Thyroid gland (tissue), 4 donors: ENCODE measurements around the gene ZGRF1. TPM values are rescaled to one million over a fixed set of nuclear protein-coding genes. Genes with fewer than 3 reads are reported as not detected.
"Not testable (repeated sequence)": the region's sequence is repeated elsewhere in the genome, so short reads cannot be mapped to it uniquely, and the experiment has no call there.

Source experiments
- DNase-seq, 2 donors: peaks; one replicate each; pipeline ENCODE4 v3.0.0-alpha.2; 2019
- H3K27ac ChIP-seq, 3 donors: fragments of 200-600 bp; sonication (generic); 1 replicate in 2 of 3; 2 replicates in 1 of 3; pipeline ENCODE4 v1.5.1; 2016 to 2019; ENCODE audit warnings: mild to moderate bottlenecking in 1 of 3, moderate library complexity in 1 of 3
- H3K27me3 ChIP-seq: fragments of 200-600 bp; sonication (generic); one replicate; pipeline ENCODE4 v1.5.1; 2019
- H3K36me3 ChIP-seq, 2 donors: fragments of 200-600 bp; sonication (generic); one replicate each; pipeline ENCODE4 v1.5.1; 2016 to 2019
- H3K4me1 ChIP-seq, 2 donors: fragments of 200-600 bp; sonication (generic); one replicate each; pipeline ENCODE4 v1.5.1; 2017 to 2019
- H3K4me3 ChIP-seq, 3 donors: fragments of 200-600 bp; sonication (generic); replicated peaks in 1 of 3; 1 replicate in 2 of 3; 2 replicates in 1 of 3; pipeline ENCODE4 v1.5.1; 2016; ENCODE audit warnings: mild to moderate bottlenecking in 1 of 3
- H3K9me3 ChIP-seq: fragments of 200-600 bp; sonication (generic); one replicate; pipeline ENCODE4 v1.5.1; 2017
- POLR2A ChIP-seq, 2 donors: fragments of 450-650 bp; IDR thresholded peaks; one replicate each; pipeline ENCODE4 v1.6.1; 2017; ENCODE audit warnings: antibody characterized with exemption in 2 of 2, mild to moderate bottlenecking in 2 of 2, moderate library complexity in 1 of 2
- WGBS, 2 donors: methylation state at CpG; one replicate each; pipeline ENCODE4 v1.1.5; 2017; 5-methylcytosine and 5-hydroxymethylcytosine counted together
- intact Hi-C: fragments of 100-400 bp; cut with DNase I; formaldehyde crosslinking; loops from one replicate; pipeline ENCODE4 v1.15.1; 2023
- total RNA-seq, 4 donors: library from RNA; depleted of rRNA; stranded (reverse); fragments of >200 nt; gene quantifications; one replicate each; pipeline ENCODE4 v1.2.3, GENCODE V29; 2016
- TF ChIP-seq, protein P1 (sequence below), 6 experiments: fragments of 200-600 bp in 3 of 6; fragments of 450-650 bp in 3 of 6; sonication (generic) in 3 of 6; IDR thresholded peaks; one replicate each; pipeline ENCODE4 v1.5.1; 2016 to 2019; ENCODE audit warnings: antibody characterized with exemption in 6 of 6, mild to moderate bottlenecking in 2 of 6, inconsistent platforms in 1 of 6, moderate library complexity in 1 of 6

The ZGRF1 gene
- total RNA-seq, 4 donors from 2014 or later = 5.2 to 9.0 (median 6.5) TPM

DNA sequence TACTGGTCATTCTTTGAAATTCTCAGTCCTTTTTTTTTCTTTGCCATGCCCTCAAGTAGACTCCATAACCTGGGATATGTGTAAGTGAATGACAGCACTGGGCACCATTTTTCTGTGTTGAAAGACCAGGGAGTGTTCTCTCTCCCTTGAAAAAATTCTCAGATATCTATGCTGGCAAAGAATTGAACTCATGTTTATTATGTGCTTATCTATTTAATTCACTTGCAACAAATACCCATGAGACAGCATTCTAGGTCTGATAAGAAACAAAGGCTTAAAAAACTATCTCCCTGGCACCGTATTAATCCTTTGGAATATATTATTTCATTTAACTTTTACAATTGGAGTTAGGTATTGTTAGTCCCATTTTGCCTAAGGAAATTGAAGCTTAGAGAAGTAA, 37.0 kb upstream of the ZGRF1 start:
- DNase-seq = no peak
- WGBS, 2 donors = 70 to 84% methylated on average over 1 of the region's 1 CpG
- intact Hi-C loops = no loop called here
- TF ChIP-seq, protein P1, sequence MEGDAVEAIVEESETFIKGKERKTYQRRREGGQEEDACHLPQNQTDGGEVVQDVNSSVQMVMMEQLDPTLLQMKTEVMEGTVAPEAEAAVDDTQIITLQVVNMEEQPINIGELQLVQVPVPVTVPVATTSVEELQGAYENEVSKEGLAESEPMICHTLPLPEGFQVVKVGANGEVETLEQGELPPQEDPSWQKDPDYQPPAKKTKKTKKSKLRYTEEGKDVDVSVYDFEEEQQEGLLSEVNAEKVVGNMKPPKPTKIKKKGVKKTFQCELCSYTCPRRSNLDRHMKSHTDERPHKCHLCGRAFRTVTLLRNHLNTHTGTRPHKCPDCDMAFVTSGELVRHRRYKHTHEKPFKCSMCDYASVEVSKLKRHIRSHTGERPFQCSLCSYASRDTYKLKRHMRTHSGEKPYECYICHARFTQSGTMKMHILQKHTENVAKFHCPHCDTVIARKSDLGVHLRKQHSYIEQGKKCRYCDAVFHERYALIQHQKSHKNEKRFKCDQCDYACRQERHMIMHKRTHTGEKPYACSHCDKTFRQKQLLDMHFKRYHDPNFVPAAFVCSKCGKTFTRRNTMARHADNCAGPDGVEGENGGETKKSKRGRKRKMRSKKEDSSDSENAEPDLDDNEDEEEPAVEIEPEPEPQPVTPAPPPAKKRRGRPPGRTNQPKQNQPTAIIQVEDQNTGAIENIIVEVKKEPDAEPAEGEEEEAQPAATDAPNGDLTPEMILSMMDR (IDR thresholded peaks at IDR 0.05) = no peak
- TF ChIP-seq POLR2A (IDR thresholded peaks at IDR 0.05) = no peak
- Histone ChIP-seq H3K4me3 (no peak overlapping the region), H3K36me3 (no peaks in the 10 kb centered on the region), H3K4me1 (no peaks in the 10 kb centered on the region), H3K27me3 (no peaks in the 10 kb centered on the region), H3K27ac (no peak overlapping the region), H3K9me3 (no peaks in the 10 kb centered on the region)

DNA sequence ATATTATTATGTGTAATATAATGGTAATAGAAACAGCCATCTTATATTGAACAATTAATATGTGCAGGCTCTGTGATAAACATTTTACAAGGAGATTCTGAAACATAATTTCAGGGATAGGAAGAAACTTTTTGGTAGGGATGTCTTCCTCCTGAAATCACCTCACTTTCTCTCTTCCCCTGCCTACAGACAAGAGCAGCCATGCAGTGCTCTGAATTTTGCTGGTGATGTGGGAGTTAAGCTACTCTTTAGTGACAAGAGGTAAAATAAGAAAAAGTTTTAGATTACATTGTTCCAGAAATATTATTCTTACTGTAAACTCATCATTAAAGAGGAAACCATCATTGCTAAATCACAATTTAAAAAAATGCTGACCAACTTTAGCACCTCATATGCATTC, 36.4 kb upstream of the ZGRF1 start:
- no peak overlapping the region for H3K27ac ChIP-seq
- H3K27me3 ChIP-seq = no peaks in the 10 kb centered on the region
- no peak for DNase-seq
- intact Hi-C loops = no loop called here
- H3K9me3 ChIP-seq = no peaks in the 10 kb centered on the region
- H3K4me3 ChIP-seq = no peak overlapping the region
- H3K4me1 ChIP-seq = no peaks in the 10 kb centered on the region
- TF ChIP-seq, protein P1 (IDR thresholded peaks at IDR 0.05) = no peak
- no peaks in the 10 kb centered on the region for H3K36me3 ChIP-seq

DNA sequence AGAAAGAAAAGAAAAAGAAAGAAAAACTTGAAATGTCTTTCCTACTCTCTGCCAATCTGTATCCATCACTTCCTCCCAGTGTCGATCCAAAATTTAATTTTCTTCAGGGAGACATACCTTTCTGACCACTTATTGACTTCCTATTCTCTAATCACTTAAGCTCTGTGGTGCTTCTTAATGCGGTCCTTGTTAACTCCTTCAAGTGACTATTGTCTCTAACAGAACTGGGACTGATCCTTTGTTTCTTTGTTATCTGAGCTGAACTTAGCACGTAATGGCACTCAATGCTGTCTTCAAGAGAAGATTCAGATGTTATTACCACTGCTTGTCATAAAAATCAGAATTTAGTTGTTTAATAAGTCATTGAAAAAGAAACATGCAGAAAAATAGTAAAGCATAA, 31.4 kb upstream of the ZGRF1 start:
- Histone ChIP-seq H3K9me3 (no peaks in the 10 kb centered on the region), H3K27ac (no peak overlapping the region), H3K27me3 (no peaks in the 10 kb centered on the region), H3K4me3 (no peak overlapping the region), H3K4me1 (no peaks in the 10 kb centered on the region), H3K36me3 (no peaks in the 10 kb centered on the region)
- TF ChIP-seq, protein P1 (IDR thresholded peaks at IDR 0.05) = no peak
- TF ChIP-seq POLR2A (IDR thresholded peaks at IDR 0.05) = no peak
- intact Hi-C loops = no loop called here
- no peak for DNase-seq
- 61 to 70% methylated on average over 3 of the region's 3 CpGs for WGBS, 2 donors

DNA sequence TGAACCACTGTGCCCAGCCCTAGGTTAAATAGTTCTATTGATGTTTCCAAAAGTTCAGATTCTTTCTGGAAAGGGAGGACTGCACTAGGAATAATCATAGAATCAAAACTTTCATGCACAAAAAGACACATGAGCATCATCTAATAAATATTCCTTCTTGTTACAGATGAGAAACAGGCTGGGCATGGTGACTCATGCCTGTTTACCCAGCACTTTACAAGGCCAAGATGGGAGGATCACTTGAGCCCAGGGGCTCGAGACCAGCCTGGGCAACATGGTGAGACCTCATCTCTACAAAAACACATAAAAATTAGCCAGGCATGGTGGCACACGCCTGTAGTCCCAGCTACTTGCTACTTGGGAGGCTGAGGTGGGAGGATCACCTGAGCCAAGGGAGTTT, 27.9 kb upstream of the ZGRF1 start:
- 92 to 100% methylated on average over 2 of the region's 2 CpGs for WGBS, 2 donors
- no peaks in the 10 kb centered on the region for H3K9me3 ChIP-seq
- H3K27me3 ChIP-seq = no peaks in the 10 kb centered on the region
- H3K4me1 ChIP-seq = no peaks in the 10 kb centered on the region
- no peak overlapping the region for H3K27ac ChIP-seq
- intact Hi-C loops = no loop called here
- TF ChIP-seq, protein P1 (IDR thresholded peaks at IDR 0.05) = no peak
- no peak for TF ChIP-seq POLR2A (IDR thresholded peaks at IDR 0.05)
- no peak overlapping the region for H3K4me3 ChIP-seq
- H3K36me3 ChIP-seq = no peaks in the 10 kb centered on the region
- no peak for DNase-seq

DNA sequence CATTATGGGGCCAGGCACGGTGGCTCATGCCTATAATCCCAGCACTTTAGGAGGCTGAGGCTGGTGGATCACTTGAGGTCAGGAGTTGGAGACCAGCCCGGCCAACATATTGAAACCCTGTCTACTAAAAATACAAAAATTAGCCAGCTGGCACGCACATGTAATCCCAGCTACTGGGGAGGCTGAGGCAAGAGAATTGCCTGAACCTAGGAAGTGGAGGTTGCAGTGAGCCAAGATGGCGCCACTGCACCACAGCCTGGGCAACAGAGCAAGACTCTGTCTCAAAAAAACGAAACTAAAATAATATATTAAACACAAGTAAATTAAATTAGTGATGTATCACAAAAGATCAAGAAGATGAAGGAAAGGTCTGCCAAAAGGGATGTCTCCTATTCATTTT, 19.4 kb upstream of the ZGRF1 start:
- 94% methylated on average over 5 of the region's 5 CpGs for WGBS, 2 donors
- DNase-seq, H3K4me3 ChIP-seq, intact Hi-C loops, H3K9me3 ChIP-seq, H3K4me1 ChIP-seq, H3K27me3 ChIP-seq, H3K27ac ChIP-seq: not testable (repeated sequence)
- H3K36me3 ChIP-seq = peaks cover 29 to 49% of the 10 kb centered on the region in 2 donors

DNA sequence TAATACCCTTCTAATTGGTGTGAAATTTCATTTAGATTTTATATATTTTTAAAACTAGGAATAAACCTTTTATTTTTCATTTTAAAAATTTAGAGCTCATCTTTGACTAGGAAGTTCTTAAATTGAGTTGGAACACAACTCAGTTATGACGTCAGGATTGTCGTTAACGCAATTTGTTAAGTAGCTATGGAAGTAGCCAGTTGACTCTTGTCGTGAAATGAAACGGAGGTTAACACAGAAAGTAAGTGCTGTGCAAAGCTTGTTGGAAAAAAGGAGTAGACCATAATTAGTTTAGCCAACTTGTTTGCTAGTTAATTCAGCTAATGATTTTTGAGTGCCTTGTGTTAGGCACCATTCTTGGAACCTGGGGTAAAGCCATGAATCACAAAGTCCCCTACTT, 18.6 kb upstream of the ZGRF1 start:
- H3K4me1 ChIP-seq = no peaks in the 10 kb centered on the region
- H3K36me3 ChIP-seq = peaks cover 37 to 55% of the 10 kb centered on the region in 2 donors

More for the DNA sequence above, 18.6 kb upstream of the ZGRF1 start:
- intact Hi-C loops = no loop called here
- Histone ChIP-seq H3K4me3 (no peak overlapping the region), H3K27me3 (no peaks in the 10 kb centered on the region), H3K27ac (no peak overlapping the region), H3K9me3 (no peaks in the 10 kb centered on the region)
- no peak for TF ChIP-seq POLR2A (IDR thresholded peaks at IDR 0.05)
- TF ChIP-seq, protein P1 (IDR thresholded peaks at IDR 0.05) = no peak
- WGBS, 2 donors = 83 to 86% methylated on average over 5 of the region's 5 CpGs
- DNase-seq = no peak
